ENCODE results near the gene LIN9. TPM values are rescaled to one million over a fixed set of nuclear protein-coding genes. Genes with fewer than 3 reads are reported as not detected.
A peak's percentile ranks its signal among the peaks of the same experiment; 100 is the strongest.

LIN9 gene
- total and polyA plus RNA-seq, 10 of the 15 experiments (the other 5 are each of a cell fraction or from before 2014, with no cell fraction given) = 5.9 to 13.5 (median 8.3) TPM

GRCh38 chr1:226349801-226350518, 41.0 kb upstream of the LIN9 start (continued):
- TF ChIP-seq RCOR1 (conservative IDR thresholded peaks at IDR 0.05; ENCODE audit: low read depth, low read length) (no peak), MTA3 (IDR thresholded peaks at IDR 0.05; ENCODE audit: borderline replicate concordance, low read length) (no peak), MLLT1 (IDR thresholded peaks at IDR 0.05) (0 out of 2 replicates have a peak, but pooled peaks have one; percentile 22)

- WGBS (ENCODE audit: insufficient coverage, insufficient replicate concordance, low lambda C conversion rate, missing lambda C conversion rate) = 58% methylated on average over 10 of the region's 11 CpGs
- Histone ChIP-seq H2AFZ (ENCODE audit: control insufficient read depth, low read depth, low read length) (peak overlapping the region; percentile 42; the same call in 1 of the 2 replicates), H3K4me3 (no peak overlapping the region), H3K27ac (ENCODE audit: control insufficient read depth, insufficient read depth) (no peak overlapping the region), H3K27me3 (replicated peaks in 1 of 2; ENCODE audit: control insufficient read depth in 2 of 2, insufficient read depth in 2 of 2, low read length in 1 of 2) (no peaks in the 10 kb centered on the region), H3K79me2 (ENCODE audit: control insufficient read depth, insufficient read depth, low read length) (no peaks in the 10 kb centered on the region), H3K36me3 (ENCODE audit: control insufficient read depth in 2 of 2, insufficient read depth in 2 of 2, low read length in 1 of 2) (no peaks in the 10 kb centered on the region), H3K9ac (ENCODE audit: control insufficient read depth, insufficient read depth, low read length) (no peak overlapping the region), H3K9me3 (replicated peaks; ENCODE audit: control insufficient read depth, insufficient read depth, low read length) (no peaks in the 10 kb centered on the region), H3K4me1 (ENCODE audit: control insufficient read depth, insufficient read depth, low read length) (peaks cover 18% of the 10 kb centered on the region), H4K20me1 (ENCODE audit: control insufficient read depth, insufficient read depth) (no peaks in the 10 kb centered on the region), H3K4me2 (ENCODE audit: control insufficient read depth, insufficient read depth) (no peak overlapping the region)
- RAD21 ChIA-PET (ENCODE audit: unreplicated experiment) = no interaction called here
- SMC1A ChIA-PET (ENCODE audit: uncharacterized antibody, unreplicated experiment) = interaction anchor here (1.0 to 1.2 kb wide), 2 partner anchors 39 to 56 kb away, joined by 3 to 5 read pairs; no protein-coding TSS in a partner anchor
- no TSS peak for BruUV-seq (replicated peaks)
- in situ Hi-C loops (cut with MboI) (no loop called here), intact Hi-C loops (cut with micrococcal nuclease; ENCODE audit: unreplicated experiment) (no loop called here)
- FAIRE-seq = no peak
- POLR2A ChIA-PET = no interaction called here
- TF ChIP-seq EP300 (IDR thresholded peaks at IDR 0.05; ENCODE audit: borderline replicate concordance in 1 of 2, control insufficient read depth in 1 of 2, low read depth in 2 of 2, low read length in 2 of 2) (no peak), CTCF (IDR thresholded peaks at IDR 0.05 in 2 of 3, conservative IDR thresholded peaks at IDR 0.05 in 1 of 3; ENCODE audit: control insufficient read depth in 2 of 3, extremely low read depth in 1 of 3, insufficient read depth in 1 of 3, low read depth in 3 of 3, low read length in 3 of 3) (no peak), LARP7 (IDR thresholded peaks at IDR 0.05) (no peak), CHD1 (IDR thresholded peaks at IDR 0.05; ENCODE audit: low read depth, low read length) (no peak), NFXL1 (IDR thresholded peaks at IDR 0.05; ENCODE audit: borderline replicate concordance) (no peak), KDM1A (IDR thresholded peaks at IDR 0.05; ENCODE audit: borderline replicate concordance) (no peak), NBN (IDR thresholded peaks at IDR 0.05) (no peak)
- ATAC-seq = no peak
- DNase-seq (ENCODE audit: low read depth, low spot score) = no peak
- CTCF ChIA-PET = no interaction called here
Measured at GRCh38 chr1:226349081-226349480, 40.1 kb upstream of the LIN9 start.

Measured in GM12878 (cell line).